Fibroblast of lung (primary cell): ENCODE data around the gene ATXN1.

Experiments
- CTCF ChIP-seq, 2 donors: IDR thresholded peaks in 1 of 2; conservative IDR thresholded peaks in 1 of 2; 1 replicate in 1 of 2; 2 replicates in 1 of 2; pipeline ENCODE4 v1.5.1; 2011 to 2012; ENCODE audit warnings: low read length in 2 of 2, control low read depth in 1 of 2, inconsistent platforms in 1 of 2, low read depth in 1 of 2, mild to moderate bottlenecking in 1 of 2
- EZH2 ChIP-seq: IDR thresholded peaks from 2 replicates; pipeline ENCODE4 v1.5.1; 2012; ENCODE audit warnings: low read length, control low read depth, mild to moderate bottlenecking; ENCODE audit errors: missing control alignments

GRCh38 chr6:16639684-16640480 is 121.4 kb downstream of the ATXN1 start:
- TF ChIP-seq CTCF (conservative IDR thresholded peaks at IDR 0.05 in 1 of 2, IDR thresholded peaks at IDR 0.05 in 1 of 2; ENCODE audit: low read depth in 1 of 2, low read length in 2 of 2) (no peak), EZH2 (no peak)
